ENCODE results near the gene CTNNB1. TPM values are rescaled to one million over a fixed set of nuclear protein-coding genes. Genes with fewer than 3 reads are reported as not detected.

CTNNB1 gene
- total RNA-seq, 1 experiment from 2014 or later = 460 TPM

DNA sequence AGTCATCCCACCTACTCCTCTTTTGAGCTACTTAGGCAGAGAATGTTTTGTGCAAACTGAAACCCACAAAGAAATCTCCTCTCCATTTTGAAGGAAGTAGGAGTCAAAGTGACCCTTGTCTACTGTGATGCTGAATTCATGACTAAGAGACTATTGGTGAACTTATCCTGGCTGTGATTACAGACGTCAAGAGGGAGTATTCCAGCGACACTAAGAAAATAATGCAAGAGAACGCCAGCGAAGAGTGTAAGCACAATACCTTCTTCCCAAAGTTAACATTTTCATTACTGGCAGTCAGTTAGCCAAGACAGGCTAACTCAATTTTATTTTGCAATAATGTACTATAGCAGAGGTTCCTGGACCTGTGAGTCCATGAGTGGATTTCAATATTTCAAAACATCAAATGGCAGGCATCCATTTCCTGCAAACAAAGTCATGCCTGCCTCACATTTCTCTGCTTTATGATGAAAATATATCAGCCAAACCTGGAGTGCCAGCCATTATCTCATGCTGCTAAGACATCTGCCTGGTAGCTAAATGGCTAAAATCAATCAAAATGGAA is 59.0 kb downstream of the CTNNB1 start:
- ChIA-PET POLR2A (ENCODE audit: unreplicated experiment) (no interaction called here), CTCF (no interaction called here)
- no peaks in the 10 kb centered on the region for H3K9me2 ChIP-seq (replicated peaks; ENCODE audit: low read length)
- H4K20me1 ChIP-seq (ENCODE audit: low read length) = no peaks in the 10 kb centered on the region
- intact Hi-C loops (cut with micrococcal nuclease) = no loop called here
- no peak overlapping the region for H3K27ac ChIP-seq (ENCODE audit: low read length)
- H2AFZ ChIP-seq (ENCODE audit: low read length) = no peak overlapping the region
- H3K4me2 ChIP-seq (ENCODE audit: low read length) = no peak overlapping the region
- ATAC-seq (no peak), DNase-seq (no peak)
- no TSS peak for BruUV-seq (replicated peaks)
- no peaks in the 10 kb centered on the region for H3K36me3 ChIP-seq (ENCODE audit: low read depth, low read length)
- no peaks in the 10 kb centered on the region for H3K79me2 ChIP-seq (ENCODE audit: low read length)
- peaks cover 15% of the 10 kb centered on the region for H3K4me1 ChIP-seq (ENCODE audit: insufficient read depth, low read length)
- no peak overlapping the region for H3K9ac ChIP-seq (ENCODE audit: low read length)
- H3K9me3 ChIP-seq (ENCODE audit: low read length) = no peaks in the 10 kb centered on the region
- H3K4me3 ChIP-seq (ENCODE audit: low read length) = no peak overlapping the region
- no peaks in the 10 kb centered on the region for H3K27me3 ChIP-seq (ENCODE audit: low read length)
- H3F3A ChIP-seq (ENCODE audit: low read length, unreplicated experiment) = no peaks in the 10 kb centered on the region
- TF ChIP-seq EZH2 (IDR thresholded peaks at IDR 0.05; ENCODE audit: low read length, unreplicated experiment) (no peak), EZH2phosphoT487 (IDR thresholded peaks at IDR 0.05; ENCODE audit: borderline replicate concordance, low read length) (no peak)

- no peaks in the 10 kb centered on the region for H3K9me2 ChIP-seq (replicated peaks; ENCODE audit: low read length)
- peak overlapping the region; percentile 9; the same call in 1 of the 2 replicates for H3K27ac ChIP-seq (ENCODE audit: low read length)
- intact Hi-C loops (cut with micrococcal nuclease) = no loop called here
- TF ChIP-seq EZH2 (IDR thresholded peaks at IDR 0.05; ENCODE audit: low read length, unreplicated experiment) (no peak), EZH2phosphoT487 (IDR thresholded peaks at IDR 0.05; ENCODE audit: borderline replicate concordance, low read length) (no peak)
- TF ChIP-seq, protein P1, sequence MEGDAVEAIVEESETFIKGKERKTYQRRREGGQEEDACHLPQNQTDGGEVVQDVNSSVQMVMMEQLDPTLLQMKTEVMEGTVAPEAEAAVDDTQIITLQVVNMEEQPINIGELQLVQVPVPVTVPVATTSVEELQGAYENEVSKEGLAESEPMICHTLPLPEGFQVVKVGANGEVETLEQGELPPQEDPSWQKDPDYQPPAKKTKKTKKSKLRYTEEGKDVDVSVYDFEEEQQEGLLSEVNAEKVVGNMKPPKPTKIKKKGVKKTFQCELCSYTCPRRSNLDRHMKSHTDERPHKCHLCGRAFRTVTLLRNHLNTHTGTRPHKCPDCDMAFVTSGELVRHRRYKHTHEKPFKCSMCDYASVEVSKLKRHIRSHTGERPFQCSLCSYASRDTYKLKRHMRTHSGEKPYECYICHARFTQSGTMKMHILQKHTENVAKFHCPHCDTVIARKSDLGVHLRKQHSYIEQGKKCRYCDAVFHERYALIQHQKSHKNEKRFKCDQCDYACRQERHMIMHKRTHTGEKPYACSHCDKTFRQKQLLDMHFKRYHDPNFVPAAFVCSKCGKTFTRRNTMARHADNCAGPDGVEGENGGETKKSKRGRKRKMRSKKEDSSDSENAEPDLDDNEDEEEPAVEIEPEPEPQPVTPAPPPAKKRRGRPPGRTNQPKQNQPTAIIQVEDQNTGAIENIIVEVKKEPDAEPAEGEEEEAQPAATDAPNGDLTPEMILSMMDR (conservative IDR thresholded peaks at IDR 0.05; ENCODE audit: low read depth, low read length) = no peak
- no peaks in the 10 kb centered on the region for H3K36me3 ChIP-seq (ENCODE audit: low read depth, low read length)
- H3K9me3 ChIP-seq (ENCODE audit: low read length) = no peaks in the 10 kb centered on the region
- ChIA-PET POLR2A (ENCODE audit: unreplicated experiment) (no interaction called here), CTCF (interaction anchor here (0.5 kb wide), 1 partner anchor 12 kb away, joined by 4 read pairs; no protein-coding TSS in a partner anchor)
- H2AFZ ChIP-seq (ENCODE audit: low read length) = no peak overlapping the region
- H3K79me2 ChIP-seq (ENCODE audit: low read length) = no peaks in the 10 kb centered on the region
- no peak overlapping the region for H3K4me3 ChIP-seq (ENCODE audit: low read length)
- no peak overlapping the region for H3K9ac ChIP-seq (ENCODE audit: low read length)
- no peaks in the 10 kb centered on the region for H3F3A ChIP-seq (ENCODE audit: low read length, unreplicated experiment)
- no TSS peak for BruUV-seq (replicated peaks)
- DNase-seq = peak; percentile 87
- H4K20me1 ChIP-seq (ENCODE audit: low read length) = no peaks in the 10 kb centered on the region
- H3K4me1 ChIP-seq (ENCODE audit: insufficient read depth, low read length) = peaks cover 15% of the 10 kb centered on the region
- no peaks in the 10 kb centered on the region for H3K27me3 ChIP-seq (ENCODE audit: low read length)
- H3K4me2 ChIP-seq (ENCODE audit: low read length) = peak overlapping the region; percentile 20
- ATAC-seq = peak; percentile 99
These were observed 60.3 kb downstream of the CTNNB1 start for GRCh38 chr3:41259449-41260062.

- intact Hi-C loops (cut with micrococcal nuclease) = no loop called here
- DNase-seq (no peak), ATAC-seq (no peak)
These were observed 60.8 kb downstream of the CTNNB1 start for GRCh38 chr3:41260063-41260450.

More at GRCh38 chr3:41260063-41260450, 60.8 kb downstream of the CTNNB1 start:
- H3K9me3 ChIP-seq (ENCODE audit: low read length) = no peaks in the 10 kb centered on the region
- H3K36me3 ChIP-seq (ENCODE audit: low read depth, low read length) = no peaks in the 10 kb centered on the region
- no peaks in the 10 kb centered on the region for H3K27me3 ChIP-seq (ENCODE audit: low read length)
- no peaks in the 10 kb centered on the region for H3K9me2 ChIP-seq (replicated peaks; ENCODE audit: low read length)
- H3F3A ChIP-seq (ENCODE audit: low read length, unreplicated experiment) = no peaks in the 10 kb centered on the region
- peak overlapping the region; percentile 9; the same call in 1 of the 2 replicates for H3K27ac ChIP-seq (ENCODE audit: low read length)
- H3K4me2 ChIP-seq (ENCODE audit: low read length) = peak overlapping the region; percentile 9; the same call in 1 of the 2 replicates
- TF ChIP-seq, protein P1 (conservative IDR thresholded peaks at IDR 0.05; ENCODE audit: low read depth, low read length) = no peak
- no peak for TF ChIP-seq EZH2 (IDR thresholded peaks at IDR 0.05; ENCODE audit: low read length, unreplicated experiment)
- TF ChIP-seq EZH2phosphoT487 (IDR thresholded peaks at IDR 0.05; ENCODE audit: borderline replicate concordance, low read length) = no peak
- H3K4me1 ChIP-seq (ENCODE audit: insufficient read depth, low read length) = peaks cover 18% of the 10 kb centered on the region
- no peak overlapping the region for H3K4me3 ChIP-seq (ENCODE audit: low read length)
- CTCF ChIA-PET = interaction anchor here (0.5 kb wide), 1 partner anchor 11 kb away, joined by 4 read pairs; no protein-coding TSS in a partner anchor
- POLR2A ChIA-PET (ENCODE audit: unreplicated experiment) = no interaction called here
- no peaks in the 10 kb centered on the region for H4K20me1 ChIP-seq (ENCODE audit: low read length)
- BruUV-seq (replicated peaks) = no TSS peak
- no peak overlapping the region for H2AFZ ChIP-seq (ENCODE audit: low read length)
- no peaks in the 10 kb centered on the region for H3K79me2 ChIP-seq (ENCODE audit: low read length)
- no peak overlapping the region for H3K9ac ChIP-seq (ENCODE audit: low read length)
